Measurements from ENCODE around the gene TTC12. TPM values are rescaled to one million over a fixed set of nuclear protein-coding genes. Genes with fewer than 3 reads are reported as not detected.

The TTC12 gene
- total RNA-seq, 1 donor from 2014 or later = 7.8 TPM

- no peak overlapping the region for H3K4me3 Mint-ChIP-seq (ENCODE audit: unreplicated experiment)
- no peaks in the 10 kb centered on the region for H3K9me3 Mint-ChIP-seq (ENCODE audit: low read depth)
- TF ChIP-seq, protein P1, sequence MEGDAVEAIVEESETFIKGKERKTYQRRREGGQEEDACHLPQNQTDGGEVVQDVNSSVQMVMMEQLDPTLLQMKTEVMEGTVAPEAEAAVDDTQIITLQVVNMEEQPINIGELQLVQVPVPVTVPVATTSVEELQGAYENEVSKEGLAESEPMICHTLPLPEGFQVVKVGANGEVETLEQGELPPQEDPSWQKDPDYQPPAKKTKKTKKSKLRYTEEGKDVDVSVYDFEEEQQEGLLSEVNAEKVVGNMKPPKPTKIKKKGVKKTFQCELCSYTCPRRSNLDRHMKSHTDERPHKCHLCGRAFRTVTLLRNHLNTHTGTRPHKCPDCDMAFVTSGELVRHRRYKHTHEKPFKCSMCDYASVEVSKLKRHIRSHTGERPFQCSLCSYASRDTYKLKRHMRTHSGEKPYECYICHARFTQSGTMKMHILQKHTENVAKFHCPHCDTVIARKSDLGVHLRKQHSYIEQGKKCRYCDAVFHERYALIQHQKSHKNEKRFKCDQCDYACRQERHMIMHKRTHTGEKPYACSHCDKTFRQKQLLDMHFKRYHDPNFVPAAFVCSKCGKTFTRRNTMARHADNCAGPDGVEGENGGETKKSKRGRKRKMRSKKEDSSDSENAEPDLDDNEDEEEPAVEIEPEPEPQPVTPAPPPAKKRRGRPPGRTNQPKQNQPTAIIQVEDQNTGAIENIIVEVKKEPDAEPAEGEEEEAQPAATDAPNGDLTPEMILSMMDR (IDR thresholded peaks at IDR 0.05) = no peak
- no peaks in the 10 kb centered on the region for H3K27me3 Mint-ChIP-seq (ENCODE audit: low read depth)
- peaks cover under 1% of the 10 kb centered on the region for H3K36me3 Mint-ChIP-seq (ENCODE audit: low read depth)
- no peaks in the 10 kb centered on the region for H3K4me1 Mint-ChIP-seq (ENCODE audit: low read depth)
- DNase-seq (ENCODE audit: low spot score) = no peak
- H3K27ac Mint-ChIP-seq (ENCODE audit: unreplicated experiment) = no peak overlapping the region
These were observed 44.3 kb upstream of the TTC12 start for GRCh38 chr11:113270080-113270479.

- TF ChIP-seq, protein P1 (IDR thresholded peaks at IDR 0.05) = no peak
- Mint-ChIP-seq H3K9me3 (ENCODE audit: low read depth) (no peaks in the 10 kb centered on the region), H3K4me3 (ENCODE audit: unreplicated experiment) (no peak overlapping the region)
These were observed 42.7 kb upstream of the TTC12 start for GRCh38 chr11:113271551-113272245.

GRCh38 chr11:113272281-113272680, 42.1 kb upstream of the TTC12 start:
- TF ChIP-seq, protein P1 (IDR thresholded peaks at IDR 0.05) = no peak
- Mint-ChIP-seq H3K27ac (ENCODE audit: unreplicated experiment) (no peak overlapping the region), H3K9me3 (ENCODE audit: low read depth) (no peaks in the 10 kb centered on the region), H3K4me1 (ENCODE audit: low read depth) (no peaks in the 10 kb centered on the region), H3K4me3 (ENCODE audit: unreplicated experiment) (no peak overlapping the region), H3K27me3 (ENCODE audit: low read depth) (no peaks in the 10 kb centered on the region), H3K36me3 (ENCODE audit: low read depth) (peaks cover 2% of the 10 kb centered on the region)
- no peak for DNase-seq (ENCODE audit: low spot score)

More at GRCh38 chr11:113271551-113272245, 42.7 kb upstream of the TTC12 start:
- no peak for DNase-seq (ENCODE audit: low spot score)
- Mint-ChIP-seq H3K4me1 (ENCODE audit: low read depth) (no peaks in the 10 kb centered on the region), H3K36me3 (ENCODE audit: low read depth) (peaks cover 2% of the 10 kb centered on the region), H3K27ac (ENCODE audit: unreplicated experiment) (no peak overlapping the region), H3K27me3 (ENCODE audit: low read depth) (no peaks in the 10 kb centered on the region)

DNA sequence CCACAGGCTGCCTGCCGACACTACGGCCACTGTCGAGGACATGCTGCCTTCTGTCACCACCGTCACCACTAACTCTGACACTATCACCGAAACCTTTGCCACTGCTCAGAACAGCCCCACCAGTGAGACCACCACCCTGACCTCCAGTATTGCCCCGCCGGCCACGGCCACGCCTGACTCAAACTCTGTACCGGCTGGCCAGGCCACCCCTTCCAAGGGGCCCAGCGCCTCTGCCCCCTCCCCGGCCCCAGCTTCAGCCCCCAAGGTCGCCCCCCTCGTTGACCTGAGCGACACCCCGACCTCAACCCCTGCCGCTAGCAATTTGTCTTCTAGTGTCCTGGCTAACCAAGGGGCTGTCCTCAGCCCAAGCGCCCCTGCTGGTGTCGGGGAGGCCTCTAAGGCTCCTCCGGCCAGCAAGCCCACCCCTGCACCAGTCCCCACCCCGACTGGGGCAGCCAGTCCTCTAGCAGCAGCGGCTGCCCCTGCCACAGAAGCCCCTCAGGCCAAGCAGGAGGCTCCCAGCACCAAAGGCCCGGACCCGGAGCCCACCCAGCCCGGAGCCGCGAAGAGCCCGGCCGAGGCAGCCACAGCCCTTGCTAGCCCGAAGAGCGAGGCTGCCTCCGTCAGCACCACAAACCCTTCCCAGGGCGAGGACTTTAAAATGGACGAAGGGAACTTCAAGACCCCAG, 41.3 kb upstream of the TTC12 start:
- Mint-ChIP-seq H3K36me3 (ENCODE audit: low read depth) (peaks cover 2% of the 10 kb centered on the region), H3K4me3 (ENCODE audit: unreplicated experiment) (no peak overlapping the region), H3K4me1 (ENCODE audit: low read depth) (no peaks in the 10 kb centered on the region), H3K27ac (ENCODE audit: unreplicated experiment) (no peak overlapping the region), H3K27me3 (ENCODE audit: low read depth) (no peaks in the 10 kb centered on the region), H3K9me3 (ENCODE audit: low read depth) (no peaks in the 10 kb centered on the region)
- TF ChIP-seq, protein P1 (IDR thresholded peaks at IDR 0.05) = no peak
- DNase-seq (ENCODE audit: low spot score) = peak; percentile 85

GRCh38 chr11:113273720-113274119, 40.7 kb upstream of the TTC12 start:
- Mint-ChIP-seq H3K4me1 (ENCODE audit: low read depth) (no peaks in the 10 kb centered on the region), H3K27me3 (ENCODE audit: low read depth) (no peaks in the 10 kb centered on the region), H3K4me3 (ENCODE audit: unreplicated experiment) (no peak overlapping the region), H3K9me3 (ENCODE audit: low read depth) (no peaks in the 10 kb centered on the region), H3K36me3 (ENCODE audit: low read depth) (peaks cover 2% of the 10 kb centered on the region), H3K27ac (ENCODE audit: unreplicated experiment) (no peak overlapping the region)
- TF ChIP-seq, protein P1 (IDR thresholded peaks at IDR 0.05) = no peak
- no peak for DNase-seq (ENCODE audit: low spot score)

Measured in chondrocyte (in vitro differentiated cells).